AG04449 (cell line): ENCODE measurements around the gene AMACR.

ENCODE experiments used
- CTCF ChIA-PET: fragments of 350-600 bp; formaldehyde crosslinking; extraction: SDS; loops from one replicate; lab custom pipeline; 2021; ENCODE audit warnings: antibody characterized with exemption; lab: Yijun Ruan, JAX
- POLR2A ChIA-PET: fragments of 400-600, 350-600 bp; formaldehyde crosslinking; extraction: SDS; loops from one replicate; lab custom pipeline; 2020; ENCODE audit warnings: antibody characterized with exemption, inconsistent platforms; lab: Yijun Ruan, JAX
- DNase-seq: peaks from one replicate; pipeline ENCODE4 v3.0.0-alpha.2; 2010; ENCODE audit warnings: low read depth, low spot score
- H3K4me3 ChIP-seq: 2 replicates; pipeline ENCODE4 v1.5.1; 2011; ENCODE audit warnings: low read depth, mild to moderate bottlenecking, control low read depth, low read length
- CTCF ChIP-seq: IDR thresholded peaks from one replicate; pipeline ENCODE4 v1.5.1; 2011; ENCODE audit warnings: mild to moderate bottlenecking, moderate library complexity, low read length, control low read depth, inconsistent platforms; ENCODE audit not compliant: insufficient read depth; ENCODE audit errors: missing control alignments

The AMACR gene

GRCh38 chr5:34009610-34010009 lies 1.8 kb upstream of the AMACR start:
- ChIA-PET POLR2A (no interaction called here), CTCF (interaction anchor here (3.8 kb wide), 1 partner anchor 11 kb away, joined by 16 read pairs; no protein-coding TSS in a partner anchor)
- DNase-seq: no peak
- no peak for TF ChIP-seq CTCF
- no peak overlapping the region for H3K4me3 ChIP-seq

DNA sequence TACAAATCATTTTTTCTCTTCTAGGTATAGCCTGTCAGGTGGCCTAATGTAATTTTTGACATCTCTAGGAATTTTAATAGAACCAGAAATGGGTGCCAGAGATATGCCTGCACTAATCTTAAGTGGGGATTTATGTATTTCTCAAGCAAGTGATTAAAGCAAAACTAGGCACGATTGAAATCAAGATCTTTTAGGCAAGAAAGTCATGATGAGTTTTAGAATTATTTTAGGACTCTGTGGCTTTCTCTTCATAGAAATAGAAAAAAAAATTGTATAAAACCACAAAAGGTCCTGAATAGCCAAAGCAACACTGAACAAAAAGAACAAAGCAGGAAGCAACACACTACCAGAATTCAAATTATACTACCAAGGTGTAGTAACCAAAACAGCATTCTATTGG lies 952 bp upstream of the AMACR start:
- H3K4me3 ChIP-seq: peak overlapping the region; percentile 75
- ChIA-PET POLR2A (interaction anchor here (0.8 to 1.5 kb wide), 4 partner anchors 9 to 44 kb away, joined by 3 to 9 read pairs (median 4); no protein-coding TSS in a partner anchor), CTCF (interaction anchor here (1.3 to 4.0 kb wide), 2 partner anchors 11 to 445 kb away, joined by 4 to 36 read pairs; no protein-coding TSS in a partner anchor)
- no peak for DNase-seq
- TF ChIP-seq CTCF: no peak

- H3K4me3 ChIP-seq: peak overlapping the region; percentile 75
- CTCF ChIA-PET: interaction anchor here (1.3 to 4.0 kb wide), 2 partner anchors 9 to 447 kb away, joined by 4 to 36 read pairs; no protein-coding TSS in a partner anchor
- no peak for DNase-seq
- POLR2A ChIA-PET: interaction anchor here (1.5 kb wide), 1 partner anchor 10 kb away, joined by 9 read pairs; no protein-coding TSS in a partner anchor
- TF ChIP-seq CTCF: no peak
Measured at GRCh38 chr5:34007201-34007620, 639 bp downstream of the AMACR start.

GRCh38 chr5:34005681-34006080 lies 2.2 kb downstream of the AMACR start:
- no peak for TF ChIP-seq CTCF
- no peak overlapping the region for H3K4me3 ChIP-seq
- POLR2A ChIA-PET: interaction anchor here (0.5 kb wide), 1 partner anchor 880 kb away, joined by 4 read pairs; no protein-coding TSS in a partner anchor
- no peak for DNase-seq
- CTCF ChIA-PET: interaction anchor here (1.0 to 4.0 kb wide), 3 partner anchors 8 to 469 kb away, joined by 3 to 36 read pairs (median 4); no protein-coding TSS in a partner anchor

- ChIA-PET POLR2A (interaction anchor here (0.5 kb wide), 1 partner anchor 881 kb away, joined by 4 read pairs; no protein-coding TSS in a partner anchor), CTCF (interaction anchor here (4.0 kb wide), 1 partner anchor 7 kb away, joined by 36 read pairs; no protein-coding TSS in a partner anchor)
- H3K4me3 ChIP-seq: no peak overlapping the region
- no peak for TF ChIP-seq CTCF
- DNase-seq: no peak
Measured at GRCh38 chr5:34005211-34005610, 2.6 kb downstream of the AMACR start.

DNA sequence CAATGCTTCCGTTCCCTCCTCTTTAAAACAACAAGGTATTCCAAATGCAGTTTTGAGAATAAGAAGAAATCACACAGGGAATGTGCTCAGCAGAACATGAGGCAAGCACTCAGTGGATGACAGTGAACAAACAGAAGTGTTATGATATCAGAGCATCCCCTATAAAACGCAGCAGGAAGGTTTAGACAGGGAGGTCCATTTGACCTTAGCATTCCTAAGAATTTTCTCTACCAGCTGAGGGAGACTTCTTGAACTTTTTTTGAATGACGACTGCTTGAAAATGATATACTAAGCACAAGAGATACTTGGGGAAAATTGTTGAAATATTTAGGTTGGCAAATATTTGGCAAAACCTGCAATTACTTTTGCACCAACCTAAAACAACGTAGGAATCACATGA lies 3.9 kb downstream of the AMACR start:
- no peak overlapping the region for H3K4me3 ChIP-seq
- DNase-seq: no peak
- CTCF ChIA-PET: no interaction called here
- POLR2A ChIA-PET: no interaction called here
- TF ChIP-seq CTCF: no peak
